HG03354 (cell line): ENCODE data around the gene PLLP.
A peak's percentile ranks its signal among the peaks of the same experiment; 100 is the strongest.

ENCODE experiments used
- ATAC-seq: cut with Tn5 transposase; IDR thresholded peaks from one replicate; pipeline ENCODE4 v1.9.1; 2021; ENCODE audit warnings: mild to moderate bottlenecking; ENCODE audit not compliant: unreplicated experiment, poor library complexity, severe bottlenecking

Gene PLLP

DNA sequence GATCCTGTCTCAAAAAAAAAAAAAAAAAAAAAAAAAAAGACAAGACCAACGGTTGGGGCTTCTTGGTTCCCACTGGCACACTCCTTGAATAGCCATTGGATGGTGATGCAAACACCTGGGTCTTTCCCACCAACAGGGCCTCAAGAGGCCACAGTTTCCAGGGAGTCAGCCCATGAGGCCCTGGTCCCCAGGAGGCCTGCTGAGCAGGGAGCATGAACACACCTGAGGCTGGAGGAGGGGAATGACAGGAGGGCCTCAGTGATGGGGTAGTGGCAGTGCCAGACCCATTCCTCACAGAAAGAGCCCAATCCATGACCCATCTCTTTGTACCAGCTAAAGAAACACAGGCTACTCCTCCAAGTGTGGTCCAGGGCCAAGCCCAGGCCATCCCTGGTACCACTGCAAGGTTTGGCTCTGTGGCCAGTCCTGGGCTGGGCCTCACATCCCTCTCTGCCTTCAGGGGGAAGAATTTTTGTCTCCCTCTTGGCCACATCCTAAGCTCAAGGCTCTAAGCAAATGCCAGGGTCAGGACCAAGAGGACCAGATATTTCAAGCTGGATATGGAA is 25.5 kb downstream of the PLLP start:
- no peak for ATAC-seq

DNA sequence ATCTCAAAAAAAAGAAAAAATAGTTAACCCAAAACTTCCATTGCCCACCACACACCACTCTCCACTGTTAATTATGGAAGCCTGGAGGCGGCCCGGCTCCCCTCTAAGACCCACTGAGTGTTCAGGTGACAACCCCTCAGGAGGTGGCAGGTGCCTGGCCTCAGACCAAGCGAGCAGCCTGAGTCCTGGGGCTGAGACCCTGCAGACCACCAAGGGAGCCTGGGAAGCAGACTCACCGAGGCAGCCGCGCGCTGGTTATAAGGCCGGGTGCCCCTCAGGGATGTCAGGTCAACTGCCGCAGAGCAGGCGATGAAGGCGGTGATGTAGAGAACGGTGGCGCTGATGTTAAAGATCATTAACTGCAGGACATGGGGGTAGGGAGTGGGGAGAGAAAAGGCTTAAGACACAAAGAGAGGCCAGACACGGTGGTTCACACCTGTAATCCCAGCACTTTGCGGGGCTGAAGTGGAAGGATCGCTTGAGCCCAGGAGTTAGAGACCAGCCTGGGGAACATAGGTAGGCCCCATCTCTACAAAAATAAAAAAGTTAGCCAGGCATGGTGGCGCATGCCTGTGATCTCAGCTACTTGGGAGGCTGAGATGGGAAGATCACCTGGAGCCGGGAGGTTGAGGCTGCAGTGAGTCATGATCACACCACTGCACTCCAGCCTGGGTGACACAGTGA is 26.1 kb downstream of the PLLP start:
- ATAC-seq: no peak

DNA sequence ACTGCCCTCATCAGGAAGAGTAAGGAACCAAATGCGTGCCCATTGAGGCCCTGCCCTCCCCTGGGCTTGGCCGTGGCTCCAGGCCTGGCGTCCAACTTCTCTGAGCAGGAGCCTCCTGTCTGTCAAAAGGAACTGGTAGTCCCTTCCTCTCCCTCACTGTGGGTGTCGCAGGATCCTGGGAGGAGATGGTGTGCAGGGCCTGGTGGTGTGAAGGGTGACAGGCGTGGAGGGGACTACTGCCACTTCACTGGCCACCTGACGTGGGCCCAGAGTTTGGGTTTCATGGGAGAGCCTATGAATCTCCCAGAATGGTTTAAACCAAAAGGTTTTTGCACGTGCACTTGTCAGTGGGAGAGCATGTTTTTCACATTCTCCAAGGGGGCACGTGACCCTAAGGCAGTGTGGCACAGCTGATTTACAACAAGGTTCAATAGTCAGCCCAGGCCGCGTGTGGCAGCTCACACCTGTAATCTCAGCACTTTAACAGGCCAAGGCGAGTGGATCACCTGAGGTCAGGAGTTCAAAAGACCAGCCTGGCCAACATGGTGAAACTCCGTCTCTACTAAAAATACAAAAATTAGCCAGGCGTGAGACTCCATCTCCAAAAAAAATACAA is 26.9 kb downstream of the PLLP start:
- no peak for ATAC-seq

DNA sequence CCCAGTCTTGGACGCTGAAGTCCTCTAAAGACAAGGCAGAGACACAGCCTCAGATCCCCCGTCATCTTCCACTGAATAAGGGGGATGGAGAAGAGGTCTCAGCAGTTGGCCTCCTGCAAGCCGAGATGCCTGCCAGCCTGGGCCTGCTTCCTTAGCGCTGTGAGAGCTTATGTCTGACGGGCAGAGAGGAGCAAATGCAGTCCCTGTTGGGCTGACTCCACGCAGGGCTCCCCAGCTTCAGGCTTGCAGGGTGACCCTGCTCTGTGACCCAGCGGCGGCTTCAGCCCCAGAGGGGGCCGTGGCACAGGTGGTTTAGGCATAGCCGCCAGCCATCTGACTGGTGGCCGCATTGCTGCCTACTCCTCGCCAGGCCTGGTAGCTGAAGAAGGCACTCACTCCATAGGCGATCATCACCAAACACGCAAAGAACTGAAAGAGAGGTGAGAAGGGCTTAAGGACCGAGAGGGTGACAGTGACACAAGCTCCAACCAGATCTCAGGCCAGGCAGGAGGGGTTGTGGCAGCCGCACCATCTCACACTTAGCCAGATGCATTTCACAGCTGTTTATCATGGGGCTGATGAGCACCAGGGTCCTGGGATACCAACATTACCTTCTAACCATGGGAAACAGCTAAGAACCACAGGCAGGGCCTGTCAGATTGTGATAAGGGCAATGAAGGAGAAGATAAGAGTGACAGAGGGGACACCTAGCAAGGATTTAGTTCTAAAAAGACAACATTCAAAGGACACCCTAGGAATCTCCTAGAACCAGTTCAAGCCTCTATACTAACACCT is 27.7 kb downstream of the PLLP start:
- no peak for ATAC-seq

DNA sequence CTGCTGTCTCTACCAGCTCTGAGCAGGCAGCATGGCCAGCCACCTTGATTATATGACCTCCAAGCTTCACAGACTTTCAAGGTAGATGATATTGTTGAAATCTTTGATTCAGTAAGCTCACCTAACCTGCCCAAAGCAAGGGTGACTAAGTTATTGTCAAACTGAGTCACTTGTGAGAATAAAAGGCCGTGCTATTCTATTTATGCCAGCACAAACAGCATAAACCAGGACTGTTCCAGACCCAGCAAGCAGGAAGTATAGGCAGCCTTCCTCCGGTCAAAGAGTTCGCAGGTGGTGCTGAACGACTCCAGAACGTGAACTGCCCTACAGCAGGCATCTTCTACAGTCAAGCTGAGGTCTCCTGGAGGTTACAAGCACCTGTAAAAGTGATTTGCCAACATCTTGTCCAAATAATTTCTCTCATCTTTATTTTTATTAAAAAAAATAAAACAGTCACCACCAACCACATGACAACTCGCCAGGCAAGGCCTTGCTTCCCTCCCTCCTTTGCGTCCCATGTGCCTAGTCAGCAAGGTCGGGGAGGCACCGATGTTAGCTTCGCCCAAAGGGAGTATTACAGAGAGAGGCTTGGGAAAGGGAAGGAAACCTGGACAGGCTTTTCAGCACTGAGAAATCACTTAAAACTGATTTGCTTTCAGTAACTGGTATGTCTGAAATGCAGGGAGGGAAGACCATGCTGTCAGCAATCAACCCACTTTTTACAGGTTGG is 28.6 kb downstream of the PLLP start:
- ATAC-seq: no peak

DNA sequence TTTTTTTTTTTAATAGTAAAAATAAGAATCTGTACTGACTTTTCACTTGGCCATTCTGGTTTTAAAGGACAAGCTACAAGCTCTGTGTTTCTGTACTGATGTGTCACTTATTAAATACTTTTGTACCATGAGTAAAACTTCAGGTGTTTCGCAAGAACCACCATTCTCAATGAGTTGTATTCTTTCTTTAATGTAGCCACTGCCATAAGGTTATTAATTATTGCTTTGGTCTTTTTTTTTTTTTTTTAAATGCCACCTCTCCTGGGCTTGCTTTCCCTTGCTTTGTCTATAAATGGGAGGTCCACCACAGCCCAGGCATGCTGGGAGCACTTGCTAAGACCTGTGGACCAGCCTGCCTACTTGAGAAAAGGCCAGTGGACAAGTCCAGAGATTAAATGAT is 31.0 kb downstream of the PLLP start:
- ATAC-seq: no peak

DNA sequence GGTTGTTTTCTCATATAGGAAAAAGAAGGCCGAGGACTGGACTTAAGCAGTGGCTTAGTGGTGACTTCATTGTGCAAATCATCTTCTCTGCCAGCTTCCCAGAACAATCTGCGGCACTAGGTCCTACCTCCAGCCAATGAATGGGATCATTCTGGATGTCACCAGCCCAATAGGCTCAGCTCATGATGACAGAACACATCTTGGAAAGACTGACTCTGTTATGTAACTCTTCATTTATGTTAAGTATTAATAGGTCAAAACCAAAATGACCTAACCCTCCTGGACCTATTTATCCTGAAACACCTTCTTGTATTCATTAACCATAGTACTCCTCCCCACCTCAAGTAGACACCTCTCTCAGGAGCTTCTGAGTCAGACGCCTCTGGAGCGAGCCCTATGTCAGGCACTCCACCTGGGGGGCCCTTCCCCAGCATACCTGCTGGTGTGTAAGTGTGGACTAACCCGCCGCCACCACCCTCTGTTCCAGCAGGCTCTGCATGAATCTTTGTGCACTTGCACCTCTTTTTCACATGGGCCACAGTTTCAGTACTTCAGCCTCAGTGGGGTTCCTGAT is 32.2 kb downstream of the PLLP start:
- no peak for ATAC-seq

DNA sequence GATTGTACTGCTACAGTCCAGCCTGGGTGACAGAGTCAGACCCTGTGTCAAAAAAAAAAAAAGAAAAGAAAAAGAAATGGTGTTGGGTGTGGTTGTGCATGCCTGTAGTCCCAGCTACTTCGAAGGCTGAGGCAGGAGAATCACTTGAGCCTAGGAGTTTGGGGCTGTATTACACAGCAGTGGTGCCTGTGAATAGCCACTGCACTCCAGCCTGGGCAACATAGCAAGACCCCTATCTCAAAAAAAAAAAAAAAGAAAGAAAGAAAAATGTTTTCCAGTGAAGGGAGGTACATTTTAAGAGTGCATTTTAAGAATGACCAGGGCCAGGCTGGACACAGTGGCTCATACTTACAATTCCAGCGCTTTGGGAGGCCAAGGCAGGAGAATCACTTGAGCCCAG is 33.1 kb downstream of the PLLP start:
- ATAC-seq: no peak

DNA sequence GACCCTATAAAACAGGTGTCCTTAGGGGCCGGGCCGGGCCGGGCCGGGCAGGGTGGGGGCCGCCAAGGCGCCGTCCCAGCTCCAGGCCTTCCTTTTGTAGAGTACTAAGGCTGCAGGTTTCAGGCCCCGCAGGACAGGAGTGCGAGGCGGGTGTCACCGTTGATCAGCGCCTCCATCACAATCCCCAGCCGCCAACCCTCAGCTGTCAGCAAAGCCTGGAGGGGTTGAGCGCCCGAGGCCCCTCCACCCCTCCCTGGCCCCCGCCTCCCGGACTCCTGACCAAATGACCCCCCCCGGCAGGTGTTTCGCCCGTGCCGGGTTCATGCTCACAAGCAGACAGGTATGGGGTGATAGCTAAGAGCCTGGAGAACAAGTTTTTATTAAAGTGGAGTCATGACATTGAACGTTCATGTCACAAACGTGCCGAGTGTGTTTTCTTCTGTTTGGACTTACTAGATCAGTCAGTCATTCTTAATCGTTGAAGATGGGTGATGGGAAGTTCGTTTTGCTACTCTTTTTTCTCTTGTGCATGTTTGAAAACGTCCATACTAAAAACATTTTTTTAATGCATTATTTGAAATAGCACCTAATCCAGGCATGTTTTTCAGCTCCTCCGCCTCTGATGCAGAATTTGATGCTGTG is 38.9 kb downstream of the PLLP start:
- peak; percentile 33 for ATAC-seq

DNA sequence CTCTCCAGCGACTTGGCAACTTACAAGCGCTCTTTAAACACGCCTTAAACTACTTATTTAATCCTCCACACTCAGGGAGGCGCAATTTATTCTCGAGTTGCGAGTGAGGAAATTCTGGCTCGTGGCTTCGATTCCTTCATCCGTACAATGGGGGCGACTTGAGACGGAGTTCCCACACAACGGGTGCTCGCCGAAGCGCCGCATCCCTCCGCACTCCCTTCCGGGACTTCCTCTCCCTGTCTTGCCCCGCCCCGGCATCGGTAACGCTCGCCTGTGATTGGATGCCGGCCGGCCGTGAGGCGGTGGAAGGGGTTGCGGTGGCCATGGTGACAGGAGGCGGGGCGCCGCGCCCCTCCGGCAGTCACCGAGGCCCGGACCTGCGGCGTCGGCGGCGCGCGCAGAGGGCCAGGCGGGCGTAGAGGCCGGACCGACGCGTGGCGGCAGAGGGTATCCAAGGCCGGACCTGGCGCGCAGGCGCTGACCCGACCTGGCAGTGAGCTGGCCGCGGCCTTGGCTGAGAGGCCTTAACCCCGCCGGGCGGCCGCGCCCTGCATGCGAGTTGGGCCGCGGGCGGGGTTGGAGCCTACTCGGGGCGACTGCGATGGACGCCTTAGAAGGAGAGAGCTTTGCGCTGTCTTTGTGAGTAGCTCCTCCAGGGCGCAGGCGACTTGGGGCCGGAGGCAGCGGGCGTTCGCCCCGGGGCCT is 39.6 kb downstream of the PLLP start, which contains the start of gene ARL2BP:
Gene ARL2BP, plus strand, starts transcription at position 493 of the 705 bp plus-strand sequence. Its CDS starts 109 bp downstream, at position 602.
- ATAC-seq: peak; percentile 95

DNA sequence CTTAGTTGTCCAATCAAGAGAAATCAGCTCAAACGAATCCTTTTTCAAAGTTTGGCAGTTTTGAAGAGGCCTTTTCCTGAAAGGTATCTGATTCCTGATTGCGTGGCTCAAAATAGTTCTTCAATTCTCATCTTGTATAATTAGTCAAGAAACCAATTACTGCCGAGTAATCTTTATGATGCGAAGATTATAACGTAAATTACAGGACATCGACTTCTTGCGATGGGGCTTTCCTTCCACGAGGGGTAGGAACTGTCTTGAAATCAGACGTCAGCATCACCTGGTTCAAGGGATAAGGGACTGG is 40.1 kb downstream of the PLLP start:
- peak; percentile 36 for ATAC-seq

DNA sequence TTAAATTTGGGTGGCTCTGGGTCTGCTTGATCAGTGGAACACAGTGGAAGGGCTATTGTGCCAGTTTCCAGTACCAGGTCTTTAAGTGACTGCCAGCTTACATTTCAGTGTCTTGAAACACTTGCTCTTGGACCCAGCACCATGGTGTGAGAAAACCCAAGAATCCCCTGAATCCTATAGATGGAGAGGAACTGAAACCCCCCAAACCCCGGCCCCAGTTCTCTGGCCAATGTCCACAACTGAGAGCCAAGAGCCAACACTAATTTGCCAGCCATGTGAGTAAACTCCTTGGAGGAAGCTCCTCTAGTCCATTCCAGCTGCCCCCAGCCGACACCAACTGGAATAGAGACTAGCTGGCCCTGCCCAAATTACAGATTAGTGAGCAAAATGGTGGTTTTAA is 41.8 kb downstream of the PLLP start:
- no peak for ATAC-seq

DNA sequence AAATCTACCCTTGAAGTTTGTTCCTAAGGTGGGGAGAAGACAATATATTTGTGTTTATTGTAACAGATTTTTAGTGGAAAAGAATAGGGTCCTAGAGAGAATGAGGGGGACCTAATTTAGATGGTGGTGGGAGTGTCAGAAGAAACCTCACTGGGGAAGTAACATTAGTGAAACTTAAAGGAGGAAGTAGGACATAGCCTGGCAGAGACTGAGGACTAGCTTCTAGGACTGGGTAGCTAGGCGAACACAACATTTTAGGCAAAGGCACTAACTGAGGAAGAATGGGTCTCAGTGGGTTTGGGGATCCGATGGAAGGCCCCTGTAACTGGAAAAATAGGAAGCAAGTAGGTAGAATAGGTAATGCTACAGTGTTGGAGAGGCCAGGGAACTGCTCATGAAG is 43.6 kb downstream of the PLLP start:
- no peak for ATAC-seq

DNA sequence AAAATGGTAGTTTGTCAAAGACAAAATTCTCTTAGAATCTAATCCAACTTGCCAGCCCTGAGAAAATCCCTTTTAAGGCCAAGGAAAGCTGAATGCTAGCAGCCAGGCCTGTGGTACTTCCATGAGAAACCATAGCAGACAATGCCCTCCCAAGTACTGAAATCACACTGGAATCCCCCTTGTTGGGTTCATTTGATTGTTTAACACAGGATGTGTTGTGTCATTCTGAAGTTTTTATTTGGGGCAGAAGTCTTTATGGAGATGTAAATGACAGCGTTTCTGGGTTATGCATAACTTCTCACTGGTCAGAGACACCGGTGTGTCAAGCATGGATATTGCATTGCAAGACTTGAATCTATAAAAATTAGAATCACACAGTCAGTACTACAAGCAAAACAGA is 45.4 kb downstream of the PLLP start:
- no peak for ATAC-seq

DNA sequence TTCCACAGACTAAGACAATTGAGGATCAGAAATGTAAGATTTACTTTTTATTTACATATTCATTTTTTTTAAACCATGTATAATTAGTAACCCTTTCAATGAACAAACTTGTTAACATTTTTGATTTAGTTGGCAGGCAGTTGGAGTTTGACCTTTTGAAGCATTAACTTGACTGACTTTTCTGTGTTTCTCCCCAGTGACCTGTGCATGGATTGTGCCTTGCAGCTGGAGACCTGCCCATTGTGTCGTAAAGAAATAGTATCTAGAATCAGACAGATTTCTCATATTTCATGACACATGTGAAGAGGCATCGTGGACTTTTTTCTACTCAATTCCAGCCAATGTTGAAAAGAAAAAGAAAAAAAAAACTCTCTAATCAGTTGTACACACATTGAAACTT is 45.8 kb downstream of the PLLP start:
- no peak for ATAC-seq

DNA sequence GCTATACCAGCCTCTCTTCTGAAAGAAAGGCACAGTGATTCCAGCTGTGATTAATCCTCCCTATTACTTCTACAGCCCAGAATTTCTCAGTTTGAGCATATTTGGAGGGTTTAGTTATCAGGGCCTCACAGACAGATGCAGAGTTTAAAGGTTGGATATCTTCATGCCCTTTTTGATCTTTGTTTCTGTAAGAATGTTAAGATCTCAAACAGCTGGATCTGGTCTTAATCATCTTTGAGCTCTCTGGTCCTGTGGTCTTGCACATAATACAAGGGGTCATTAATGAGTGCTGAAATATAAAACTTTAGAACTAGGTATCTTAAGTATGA is 48.5 kb downstream of the PLLP start:
- ATAC-seq: no peak

DNA sequence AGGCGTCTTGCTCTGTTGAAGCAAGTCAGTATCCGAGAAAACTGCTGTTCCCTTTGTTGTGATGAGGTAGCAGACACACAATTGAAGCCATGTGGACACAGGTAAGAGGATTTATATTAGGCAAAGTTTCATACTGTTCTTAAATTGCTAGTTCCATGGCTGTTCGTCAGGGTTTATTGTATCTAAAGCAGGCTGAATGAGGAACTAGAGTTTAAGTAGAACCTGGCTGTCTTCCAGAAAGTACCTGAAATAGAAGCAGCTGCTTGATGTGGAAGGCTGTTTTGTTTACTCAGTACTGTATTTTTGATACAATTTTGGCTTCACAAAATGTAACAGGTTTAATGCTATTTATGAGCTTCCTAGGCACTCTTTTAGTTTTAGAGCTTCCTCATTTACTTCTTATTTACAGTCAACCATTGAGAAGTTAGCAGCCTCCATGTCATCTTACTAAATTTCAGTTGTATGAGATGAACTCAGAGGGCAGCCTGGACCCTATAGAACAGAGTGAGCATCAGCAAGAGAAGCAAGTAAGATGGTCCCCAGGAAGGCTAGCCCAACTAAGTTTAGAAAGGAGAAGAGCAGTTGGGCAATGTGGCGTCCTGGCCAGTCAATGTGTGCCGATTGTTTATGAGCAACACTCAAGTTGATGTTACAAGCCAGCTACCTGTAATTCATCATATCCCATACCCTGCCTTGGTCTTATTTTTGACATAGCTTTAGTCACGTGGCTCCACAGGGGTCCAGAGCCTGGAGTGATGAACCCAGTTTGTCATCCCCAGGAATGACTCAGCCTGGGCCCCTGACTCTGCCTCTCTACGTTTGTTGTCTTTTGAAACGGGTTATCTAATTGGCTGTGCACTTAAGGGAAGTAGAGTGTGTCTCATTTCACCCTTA is 49.1 kb downstream of the PLLP start:
- no peak for ATAC-seq

DNA sequence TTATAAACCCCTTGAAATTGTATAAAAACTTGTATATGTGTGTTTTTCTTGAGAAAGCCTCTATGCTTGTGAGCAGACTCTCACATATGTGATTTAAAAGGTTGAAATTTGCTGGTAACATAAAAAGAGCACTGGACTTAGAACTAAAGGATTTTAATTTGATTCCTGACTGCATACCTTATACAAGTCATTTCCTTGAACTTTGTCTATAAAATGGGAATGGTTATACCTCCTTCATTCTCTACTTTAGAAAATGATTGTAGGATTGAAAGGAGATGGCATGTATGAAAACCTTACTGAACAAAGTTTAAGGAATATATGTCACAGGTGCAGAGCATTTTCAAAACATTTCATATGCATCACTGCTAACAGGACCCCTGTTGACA is 49.8 kb downstream of the PLLP start:
- no peak for ATAC-seq
